ENCODE results near the gene COMT.
A peak's percentile ranks its signal among the peaks of the same experiment; 100 is the strongest.

DNA sequence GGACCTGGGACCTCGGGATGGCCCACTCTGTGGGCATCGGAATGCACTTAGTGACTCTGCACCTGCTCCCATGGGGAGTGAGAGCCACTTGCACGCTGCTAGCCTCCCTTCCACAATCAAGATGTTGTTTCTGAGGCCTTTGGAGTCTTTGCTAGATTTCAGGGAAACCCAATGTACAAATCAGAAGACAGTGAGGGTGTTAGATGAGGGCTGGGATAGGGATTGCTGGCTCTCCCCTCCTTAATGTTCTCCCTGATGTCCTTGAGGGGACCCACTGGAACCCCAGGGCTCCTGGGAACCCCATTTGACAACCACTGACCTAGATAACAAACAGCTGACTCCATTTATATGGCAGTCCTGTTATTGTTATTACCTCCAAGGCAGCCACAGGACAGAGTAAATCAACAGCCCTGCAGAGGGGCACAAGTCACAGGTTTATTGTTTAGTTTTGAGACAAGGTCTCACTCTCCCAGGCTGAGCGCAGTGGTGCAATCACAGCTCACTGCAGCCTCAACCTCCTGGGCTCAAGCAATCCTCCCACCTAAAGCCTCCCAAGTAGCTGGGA lies 31.3 kb upstream of the COMT start:
- TF ChIP-seq, protein P1, sequence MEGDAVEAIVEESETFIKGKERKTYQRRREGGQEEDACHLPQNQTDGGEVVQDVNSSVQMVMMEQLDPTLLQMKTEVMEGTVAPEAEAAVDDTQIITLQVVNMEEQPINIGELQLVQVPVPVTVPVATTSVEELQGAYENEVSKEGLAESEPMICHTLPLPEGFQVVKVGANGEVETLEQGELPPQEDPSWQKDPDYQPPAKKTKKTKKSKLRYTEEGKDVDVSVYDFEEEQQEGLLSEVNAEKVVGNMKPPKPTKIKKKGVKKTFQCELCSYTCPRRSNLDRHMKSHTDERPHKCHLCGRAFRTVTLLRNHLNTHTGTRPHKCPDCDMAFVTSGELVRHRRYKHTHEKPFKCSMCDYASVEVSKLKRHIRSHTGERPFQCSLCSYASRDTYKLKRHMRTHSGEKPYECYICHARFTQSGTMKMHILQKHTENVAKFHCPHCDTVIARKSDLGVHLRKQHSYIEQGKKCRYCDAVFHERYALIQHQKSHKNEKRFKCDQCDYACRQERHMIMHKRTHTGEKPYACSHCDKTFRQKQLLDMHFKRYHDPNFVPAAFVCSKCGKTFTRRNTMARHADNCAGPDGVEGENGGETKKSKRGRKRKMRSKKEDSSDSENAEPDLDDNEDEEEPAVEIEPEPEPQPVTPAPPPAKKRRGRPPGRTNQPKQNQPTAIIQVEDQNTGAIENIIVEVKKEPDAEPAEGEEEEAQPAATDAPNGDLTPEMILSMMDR (IDR thresholded peaks at IDR 0.05 in 4 of 5, conservative IDR thresholded peaks at IDR 0.05 in 1 of 5) = peak in 2 of 5 experiments; percentile 6 to 20
- no peak for TF ChIP-seq POLR2A (IDR thresholded peaks at IDR 0.05)
